Measurements from ENCODE around the gene TMEM62.

- TF ChIP-seq POLR2A (IDR thresholded peaks at IDR 0.05; ENCODE audit: low read length): no peak
- TF ChIP-seq HES2 (IDR thresholded peaks at IDR 0.05): no peak
- TF ChIP-seq HOXA7 (CRISPR knock-in tag; IDR thresholded peaks at IDR 0.05): no peak
- TF ChIP-seq CTCF (IDR thresholded peaks at IDR 0.05): no peak
- no peak for TF ChIP-seq ZNF302 (CRISPR knock-in tag; IDR thresholded peaks at IDR 0.05)
- TF ChIP-seq RAD21 (conservative IDR thresholded peaks at IDR 0.05 in 1 of 2, IDR thresholded peaks at IDR 0.05 in 1 of 2): no peak
Observed at GRCh38 chr15:43096411-43096810, 37.0 kb upstream of the TMEM62 start.
